ENCODE data around the gene DOCK4.

DOCK4 gene

GRCh38 chr7:112056409-112056808 is 149.8 kb downstream of the DOCK4 start:
- DNase-seq (ENCODE audit: low read depth) = no peak

DNA sequence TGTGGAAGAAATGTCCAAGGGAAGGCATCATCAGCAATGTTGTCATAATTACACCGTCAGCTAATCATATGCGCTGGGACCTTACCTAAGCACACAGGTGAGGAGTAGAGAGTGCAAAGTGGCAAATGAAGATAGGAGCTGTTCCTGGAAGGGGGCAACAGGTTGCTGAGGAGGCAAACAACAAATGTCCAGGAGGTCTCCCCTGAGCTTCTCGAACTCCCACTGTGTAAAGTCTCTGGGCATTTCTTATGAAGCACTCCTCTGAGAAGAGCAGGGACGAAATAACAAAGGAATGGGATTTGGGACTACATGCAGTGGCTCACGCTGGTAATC is 152.5 kb downstream of the DOCK4 start:
- DNase-seq (ENCODE audit: low read depth) = no peak

DNA sequence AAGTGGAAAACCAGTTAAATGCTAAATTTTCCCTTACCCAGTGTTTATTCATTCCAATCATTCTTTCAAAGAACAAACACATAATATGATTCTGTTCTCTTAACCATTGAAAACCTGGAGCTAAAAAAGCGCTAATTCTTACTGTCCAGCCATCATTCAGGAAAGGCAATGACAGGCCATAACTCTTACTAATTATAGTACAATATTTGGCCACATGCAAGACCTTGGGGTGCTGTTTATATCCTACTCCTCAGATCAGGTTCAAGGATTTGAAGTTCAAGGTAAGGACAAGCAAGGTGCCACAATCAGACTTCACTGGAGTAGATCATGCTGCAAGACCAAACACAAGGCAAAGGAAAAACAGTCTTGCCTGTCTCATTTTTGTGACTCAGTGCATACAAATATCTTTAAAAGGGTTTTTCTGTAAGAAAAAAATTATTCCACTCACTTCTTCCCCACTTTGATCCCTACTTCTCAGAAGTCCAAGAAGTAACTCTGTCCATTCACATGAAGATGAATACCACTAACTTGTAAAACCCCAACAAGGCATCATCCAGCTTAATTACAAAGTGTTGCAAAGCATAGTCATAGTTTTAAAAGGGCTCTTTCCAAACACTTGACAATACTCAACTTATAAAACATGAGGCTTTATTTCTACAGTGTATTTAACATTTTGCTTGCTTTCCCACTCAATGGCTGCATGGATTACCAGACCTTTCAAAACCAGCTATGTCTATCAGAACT is 153.0 kb downstream of the DOCK4 start:
- DNase-seq (ENCODE audit: low read depth) = no peak

GRCh38 chr7:112052498-112052897 is 153.7 kb downstream of the DOCK4 start:
- no peak for DNase-seq (ENCODE audit: low read depth)

DNA sequence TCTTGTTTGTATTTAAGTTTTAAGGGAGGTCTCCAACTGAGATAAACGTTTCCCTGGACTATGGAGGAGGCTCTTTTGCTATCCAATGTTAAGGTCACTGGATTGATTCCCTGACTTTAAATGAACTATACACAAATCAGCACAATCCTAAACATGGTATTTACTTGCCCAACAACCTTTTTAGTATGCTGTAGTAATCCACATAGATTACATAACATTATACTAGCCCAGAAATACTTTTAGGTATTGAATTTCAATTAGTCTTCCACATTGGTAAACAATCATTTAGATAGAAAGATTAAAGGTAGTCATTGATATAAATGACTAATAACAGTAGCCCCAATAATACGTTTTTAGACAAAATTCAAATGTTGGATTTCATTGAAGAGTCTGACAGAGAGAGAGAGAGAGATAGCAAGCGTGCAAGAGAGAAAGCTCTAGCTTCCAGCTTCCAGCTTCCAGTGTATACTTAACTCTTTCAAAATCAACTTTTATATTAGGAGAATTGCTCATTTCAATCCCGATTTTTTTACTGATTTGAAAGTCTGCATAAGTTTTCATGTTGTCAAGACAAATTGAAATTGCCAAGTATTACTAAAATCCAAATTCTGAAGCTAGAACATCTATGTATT is 155.8 kb downstream of the DOCK4 start:
- no peak for DNase-seq (ENCODE audit: low read depth)

GRCh38 chr7:112049555-112050249 is 156.5 kb downstream of the DOCK4 start:
- no peak for DNase-seq (ENCODE audit: low read depth)

DNA sequence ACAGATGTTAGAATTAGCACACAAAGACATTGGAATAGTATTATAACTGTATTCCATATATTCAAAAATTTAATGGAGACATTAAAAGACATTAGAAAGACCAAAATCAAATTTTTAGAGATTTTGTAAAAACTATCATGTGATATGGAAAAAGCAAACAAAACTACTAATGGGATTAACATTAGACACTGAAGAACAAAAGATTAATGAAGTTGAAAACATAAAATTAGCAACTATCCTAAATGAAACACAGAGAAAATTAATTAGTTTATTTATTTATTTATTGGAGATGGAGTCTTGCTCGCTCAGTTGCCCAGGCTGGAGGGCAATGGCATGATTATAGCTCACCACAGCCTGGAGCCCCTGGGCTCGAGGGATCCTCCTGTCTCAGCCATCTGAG is 158.8 kb downstream of the DOCK4 start:
- no peak for DNase-seq (ENCODE audit: low read depth)

DNA sequence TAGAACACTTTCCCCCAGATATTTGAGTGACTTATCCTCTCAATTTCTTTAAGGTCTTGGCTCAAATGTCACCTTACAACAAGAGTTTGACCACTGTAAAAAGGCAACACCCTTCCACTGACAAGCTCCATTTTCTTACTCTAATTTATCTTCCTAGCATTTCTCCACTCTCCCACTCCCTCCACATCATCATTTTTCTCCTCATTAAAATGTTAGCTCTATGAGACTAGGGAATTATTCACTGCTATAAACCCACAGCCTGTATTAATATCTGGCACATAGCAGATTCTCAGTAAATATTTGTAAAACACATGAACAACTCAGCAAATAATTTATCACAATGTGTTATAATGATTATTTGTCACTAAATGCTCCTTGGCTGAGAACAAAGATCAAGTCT is 161.0 kb downstream of the DOCK4 start:
- no peak for DNase-seq (ENCODE audit: low read depth)

DNA sequence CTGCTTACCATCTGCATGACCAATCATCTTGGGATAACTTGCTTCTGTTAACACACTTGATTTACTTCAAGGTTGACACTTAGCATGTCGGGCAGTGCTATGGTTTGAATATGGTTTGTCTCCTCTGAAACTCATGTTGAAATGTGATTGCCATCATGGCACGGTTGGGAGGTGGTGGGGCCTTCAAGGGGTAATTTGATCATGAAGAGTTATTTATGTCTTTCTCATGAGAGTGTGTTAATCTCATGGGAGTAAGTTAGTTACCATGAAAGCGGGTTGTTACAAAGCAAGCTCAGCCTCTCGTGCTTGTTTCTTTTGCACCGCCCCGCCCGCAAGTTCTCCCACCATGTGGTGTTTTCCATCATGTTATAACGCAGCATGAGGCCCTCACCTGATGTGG is 163.6 kb downstream of the DOCK4 start:
- DNase-seq (ENCODE audit: low read depth) = no peak

GRCh38 chr7:112038353-112038752 is 167.8 kb downstream of the DOCK4 start:
- DNase-seq (ENCODE audit: low read depth) = no peak

DNA sequence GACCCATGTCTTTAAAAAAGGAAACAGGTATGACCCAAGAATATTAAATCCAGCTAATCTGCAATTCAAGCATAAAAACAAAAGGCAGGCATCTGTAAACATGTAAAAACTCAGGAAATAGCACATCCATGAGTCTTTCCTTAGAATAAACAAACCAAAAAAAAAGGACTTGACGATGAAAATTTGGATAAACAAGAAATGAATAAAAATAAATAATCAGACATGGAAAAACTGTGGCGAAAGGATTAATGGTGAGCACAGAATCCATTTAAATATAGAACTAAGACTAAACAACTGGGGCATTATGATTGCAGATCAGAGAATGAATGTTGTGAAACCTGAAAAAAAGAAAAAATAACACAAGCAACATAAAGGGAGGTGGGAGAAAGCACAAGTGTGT is 170.1 kb downstream of the DOCK4 start:
- DNase-seq (ENCODE audit: low read depth) = no peak

DNA sequence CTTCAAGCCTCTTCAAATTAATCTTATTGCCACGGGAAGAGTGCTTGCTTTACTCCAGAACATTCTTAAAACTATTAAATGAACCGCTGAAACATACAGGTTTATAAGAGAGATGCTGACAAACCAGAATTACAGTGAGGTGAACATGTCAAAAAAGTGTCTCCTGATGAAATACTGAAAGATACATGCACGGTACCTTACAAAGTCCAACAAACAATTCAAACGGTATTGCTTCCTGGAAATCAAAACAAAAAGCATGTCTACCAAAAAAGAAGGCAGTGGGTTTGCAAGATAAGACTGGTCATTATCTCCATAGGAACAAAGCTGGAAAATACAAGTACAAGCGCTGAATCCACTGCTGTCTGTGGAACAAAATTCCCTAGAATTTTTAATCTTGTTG is 174.5 kb downstream of the DOCK4 start:
- no peak for DNase-seq (ENCODE audit: low read depth)

DNA sequence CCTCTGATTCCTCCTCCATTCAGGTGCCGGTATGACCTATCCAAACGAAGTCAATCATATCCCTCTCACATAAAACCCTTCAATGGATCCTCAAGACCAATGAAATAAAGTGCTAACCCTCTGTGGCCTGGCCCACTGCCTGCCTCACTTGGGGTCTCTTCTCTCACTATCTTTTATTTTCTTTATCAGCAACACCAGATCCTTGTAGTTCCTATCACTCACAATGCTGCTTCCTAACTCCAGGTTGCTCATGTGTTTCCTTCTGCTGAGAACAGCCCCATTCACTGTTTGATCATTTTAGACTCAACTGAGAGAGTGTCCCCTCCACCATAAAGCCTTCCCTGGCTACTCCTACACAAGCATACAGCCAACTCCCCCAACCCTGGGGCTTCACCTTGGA is 180.6 kb downstream of the DOCK4 start:
- no peak for DNase-seq (ENCODE audit: low read depth)

DNA sequence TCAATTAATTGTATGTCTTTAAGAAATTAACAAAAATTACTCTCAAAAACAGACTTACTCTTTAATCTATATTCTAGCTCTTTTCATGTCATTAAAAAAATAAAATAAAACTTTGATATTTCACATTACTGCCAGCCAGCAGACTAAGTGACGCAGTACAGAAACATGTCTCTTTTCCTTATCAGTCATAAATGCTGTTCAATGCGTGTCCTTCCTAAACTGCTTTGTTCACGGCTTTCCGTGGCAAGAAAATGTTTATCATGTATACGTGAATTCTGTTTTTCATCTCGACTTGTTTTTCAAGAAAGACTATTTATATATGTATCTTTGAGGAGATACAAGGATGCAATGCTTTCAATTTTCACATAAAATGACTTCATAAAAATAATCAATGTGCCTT is 182.4 kb downstream of the DOCK4 start:
- DNase-seq (ENCODE audit: low read depth) = no peak

DNA sequence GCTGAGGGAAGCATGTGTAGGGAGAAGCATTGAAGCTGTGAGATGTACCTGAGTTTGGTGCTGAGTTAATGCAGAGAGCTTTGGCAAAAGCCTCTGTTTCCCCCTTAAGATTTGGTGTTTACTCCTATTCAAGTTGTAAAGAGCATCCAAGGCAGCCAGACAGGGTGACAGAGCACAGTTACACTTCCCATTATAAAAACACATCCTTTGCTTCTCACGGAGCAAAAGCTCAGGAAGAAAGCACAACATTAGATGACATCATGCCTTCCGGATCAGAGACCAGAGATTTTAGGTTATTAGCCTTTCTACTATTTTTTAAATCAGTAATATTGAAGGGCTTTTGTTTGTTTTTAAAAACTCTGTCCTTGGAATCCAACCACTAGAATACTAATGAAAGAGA is 182.9 kb downstream of the DOCK4 start:
- no peak for DNase-seq (ENCODE audit: low read depth)

- DNase-seq (ENCODE audit: low read depth) = no peak
Measured at GRCh38 chr7:112022128-112022527, 184.1 kb downstream of the DOCK4 start.

DNA sequence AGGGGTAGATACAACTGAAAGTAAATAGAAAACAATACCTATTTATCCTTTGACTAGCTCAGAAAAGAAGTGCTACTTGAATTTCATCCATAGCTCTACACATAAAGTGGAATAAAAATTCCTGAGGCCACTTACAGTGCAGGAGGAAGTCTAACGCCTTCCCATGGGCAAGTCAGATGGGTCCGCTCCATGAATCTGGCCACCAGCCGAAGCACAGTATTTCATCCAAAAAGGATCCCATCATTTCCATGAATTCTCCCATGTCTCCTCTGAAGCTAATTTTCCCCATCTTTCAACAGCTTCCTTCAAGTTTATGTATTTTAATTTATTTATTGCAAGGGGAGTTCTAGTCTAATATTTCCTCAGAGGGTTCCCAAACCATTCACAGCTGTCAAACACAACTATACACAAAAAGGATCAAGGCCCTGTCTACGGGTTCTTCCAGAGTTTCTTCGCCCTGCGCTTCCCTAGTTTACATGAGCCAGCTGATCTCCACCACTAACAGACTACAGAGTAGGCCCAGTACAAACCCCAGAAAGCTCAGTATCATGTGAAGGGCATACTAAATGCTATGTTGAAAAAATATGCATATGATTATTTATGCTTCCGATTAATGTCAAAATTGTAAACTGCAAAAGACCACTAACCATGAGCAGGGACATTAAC is 184.7 kb downstream of the DOCK4 start:
- DNase-seq (ENCODE audit: low read depth) = no peak

- DNase-seq (ENCODE audit: low read depth) = no peak
Measured at GRCh38 chr7:112020800-112021199, 185.4 kb downstream of the DOCK4 start.

GRCh38 chr7:112019932-112020331 is 186.3 kb downstream of the DOCK4 start:
- no peak for DNase-seq (ENCODE audit: low read depth)

GRCh38 chr7:112018305-112019030 is 187.7 kb downstream of the DOCK4 start:
- no peak for DNase-seq (ENCODE audit: low read depth)

DNA sequence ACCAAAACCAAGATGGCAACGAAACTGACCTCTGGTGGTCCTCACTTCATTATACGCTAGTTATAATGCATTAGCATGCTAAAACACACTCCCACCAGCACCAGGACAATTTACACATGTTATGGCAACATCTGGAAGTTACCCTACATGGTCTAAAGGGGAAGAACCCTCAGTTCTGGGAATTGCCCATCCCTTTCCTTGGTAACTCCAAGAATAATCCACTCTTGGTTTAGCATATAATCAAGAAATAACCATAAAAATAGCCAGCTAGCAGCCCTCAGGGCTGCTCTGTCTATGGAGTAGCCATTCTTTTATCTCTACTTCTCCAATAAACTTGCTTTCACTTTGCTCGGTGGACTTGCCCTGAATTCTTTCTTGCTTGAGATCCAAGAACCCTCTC is 191.1 kb downstream of the DOCK4 start:
- DNase-seq (ENCODE audit: low read depth) = no peak

- no peak for DNase-seq (ENCODE audit: low read depth)
Measured at GRCh38 chr7:112014347-112014746, 191.9 kb downstream of the DOCK4 start.
